ENCODE data around the gene CLMP. TPM values are rescaled to one million over a fixed set of nuclear protein-coding genes. Genes with fewer than 3 reads are reported as not detected.

The CLMP gene
- total and polyA plus RNA-seq, 4 donors: 5.2 to 22.9 (median 12.3) TPM

DNA sequence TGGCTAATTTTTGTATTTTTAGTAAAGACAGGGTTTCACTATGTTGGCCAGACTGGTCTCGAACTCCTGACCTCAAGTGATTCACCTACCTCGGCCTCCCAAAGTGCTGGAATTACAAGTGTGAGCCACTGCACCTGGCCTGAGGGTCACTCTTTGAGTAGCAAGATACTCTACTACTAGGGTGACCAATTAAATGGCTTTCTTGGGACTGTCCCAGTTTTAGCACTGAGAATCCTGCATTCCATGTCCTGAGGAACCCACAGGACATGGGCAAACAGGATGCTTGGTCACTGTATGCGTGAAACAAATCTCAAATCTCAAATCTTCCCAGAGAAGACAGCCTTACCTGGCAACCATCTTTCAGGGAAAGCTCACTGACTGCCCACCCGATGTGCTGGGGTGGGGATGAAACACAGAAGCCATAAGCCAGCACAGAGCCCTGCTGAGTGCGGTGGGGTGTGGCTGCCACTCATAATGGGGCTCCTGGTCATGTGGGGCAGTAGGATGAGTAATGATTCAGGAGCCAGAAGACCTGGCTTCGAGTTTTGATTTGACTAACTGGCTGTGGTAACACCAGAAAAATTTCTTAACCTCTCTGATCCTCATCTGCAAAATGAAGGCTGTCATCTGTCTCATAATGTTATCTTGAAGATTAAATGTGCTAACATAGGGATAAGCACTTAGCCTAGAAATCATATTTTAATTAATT is 11.5 kb downstream of the CLMP start:
- H3K27ac ChIP-seq (ENCODE audit: low read depth in 1 of 2, low read length in 1 of 2): no peak overlapping the region
- TF ChIP-seq, protein P1, sequence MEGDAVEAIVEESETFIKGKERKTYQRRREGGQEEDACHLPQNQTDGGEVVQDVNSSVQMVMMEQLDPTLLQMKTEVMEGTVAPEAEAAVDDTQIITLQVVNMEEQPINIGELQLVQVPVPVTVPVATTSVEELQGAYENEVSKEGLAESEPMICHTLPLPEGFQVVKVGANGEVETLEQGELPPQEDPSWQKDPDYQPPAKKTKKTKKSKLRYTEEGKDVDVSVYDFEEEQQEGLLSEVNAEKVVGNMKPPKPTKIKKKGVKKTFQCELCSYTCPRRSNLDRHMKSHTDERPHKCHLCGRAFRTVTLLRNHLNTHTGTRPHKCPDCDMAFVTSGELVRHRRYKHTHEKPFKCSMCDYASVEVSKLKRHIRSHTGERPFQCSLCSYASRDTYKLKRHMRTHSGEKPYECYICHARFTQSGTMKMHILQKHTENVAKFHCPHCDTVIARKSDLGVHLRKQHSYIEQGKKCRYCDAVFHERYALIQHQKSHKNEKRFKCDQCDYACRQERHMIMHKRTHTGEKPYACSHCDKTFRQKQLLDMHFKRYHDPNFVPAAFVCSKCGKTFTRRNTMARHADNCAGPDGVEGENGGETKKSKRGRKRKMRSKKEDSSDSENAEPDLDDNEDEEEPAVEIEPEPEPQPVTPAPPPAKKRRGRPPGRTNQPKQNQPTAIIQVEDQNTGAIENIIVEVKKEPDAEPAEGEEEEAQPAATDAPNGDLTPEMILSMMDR (IDR thresholded peaks at IDR 0.05; ENCODE audit: control extremely low read depth, extremely low read depth): no peak
- H3K27me3 ChIP-seq (ENCODE audit: control insufficient read depth in 3 of 3, insufficient read depth in 3 of 3, low read length in 2 of 3): no peaks in the 10 kb centered on the region
- H3K4me3 ChIP-seq: no peak overlapping the region
- no peak for ATAC-seq (ENCODE audit: insufficient read depth, low FRiP score)
- no peak overlapping the region for H3K9ac ChIP-seq (ENCODE audit: insufficient read depth in 1 of 2, low read length in 2 of 2)
- H3K4me1 ChIP-seq (ENCODE audit: control insufficient read depth in 5 of 5, insufficient read depth in 5 of 5, low read length in 5 of 5): peaks cover 0 to 19% (median 2%) of the 10 kb centered on the region in 5 donors
- no peak for DNase-seq
- no peaks in the 10 kb centered on the region for H3K36me3 ChIP-seq (ENCODE audit: control insufficient read depth in 4 of 4, insufficient read depth in 4 of 4, low read length in 4 of 4)
- 81 to 82% methylated on average over 6 of the region's 6 CpGs for WGBS, 2 donors
- peaks cover 0 to 2% (median 0%) of the 10 kb centered on the region in 4 donors for H3K9me3 ChIP-seq (ENCODE audit: control insufficient read depth in 4 of 4, insufficient read depth in 3 of 4, low read length in 3 of 4)

DNA sequence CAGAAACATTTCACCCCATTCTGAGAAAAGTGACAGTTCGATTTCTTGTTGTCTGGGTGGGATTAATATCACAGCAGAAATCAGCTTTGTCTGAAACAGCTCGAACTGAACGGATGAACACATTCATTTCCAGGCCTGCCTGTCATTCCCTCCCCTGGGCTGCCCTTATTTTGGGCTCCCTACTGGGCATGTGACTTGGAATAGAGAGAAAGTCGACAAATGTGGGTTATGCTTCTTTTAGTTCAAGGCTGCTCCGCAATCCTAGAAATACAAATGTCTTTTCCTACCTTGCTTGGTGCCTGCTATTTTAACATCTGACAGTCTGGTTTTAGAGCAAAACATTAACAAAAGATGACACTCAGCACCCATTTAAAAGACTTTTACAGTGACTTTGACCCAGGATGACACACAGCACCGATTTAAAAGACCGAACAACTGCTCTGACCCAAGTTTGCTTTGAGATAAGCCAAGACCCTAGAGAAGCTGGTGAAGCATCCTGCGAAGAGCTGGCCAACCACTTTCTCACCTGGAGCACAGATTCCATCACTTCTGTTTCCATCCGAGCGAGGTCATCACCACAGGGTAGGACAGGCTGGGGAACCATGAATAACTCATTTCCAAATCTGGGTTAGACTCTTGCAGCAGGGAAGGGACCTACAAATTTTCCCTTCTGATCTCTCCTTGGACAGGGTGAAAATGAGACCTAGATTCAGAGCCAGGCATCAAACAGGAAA is 13.1 kb downstream of the CLMP start:
- H3K27ac ChIP-seq (ENCODE audit: low read depth in 1 of 2, low read length in 1 of 2): no peak overlapping the region
- no peak for ATAC-seq (ENCODE audit: insufficient read depth, low FRiP score)

DNA sequence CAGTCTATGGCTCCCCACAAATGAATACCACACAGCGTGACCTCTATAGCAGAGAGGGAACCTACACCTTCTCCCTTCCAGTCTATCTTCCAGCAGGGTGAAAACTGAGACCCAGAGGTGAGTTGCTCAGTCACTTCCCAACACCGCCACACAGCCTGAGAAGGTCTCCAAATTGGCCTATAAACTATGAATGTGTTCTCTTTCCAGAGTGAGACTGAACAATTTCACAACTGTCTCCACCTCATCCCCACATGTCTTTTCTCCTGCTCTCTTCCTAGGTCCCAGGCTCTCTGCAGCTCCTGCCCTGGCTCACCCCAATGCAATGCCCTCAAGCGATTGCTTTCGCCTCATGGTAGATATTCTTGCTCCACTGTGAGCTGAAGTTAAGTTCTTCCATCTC is 14.0 kb downstream of the CLMP start:
- Histone ChIP-seq H3K4me3 (no peak overlapping the region), H3K36me3 (ENCODE audit: control insufficient read depth in 4 of 4, insufficient read depth in 4 of 4, low read length in 4 of 4) (no peaks in the 10 kb centered on the region), H3K9me3 (ENCODE audit: control insufficient read depth in 4 of 4, insufficient read depth in 3 of 4, low read length in 3 of 4) (peaks cover 0 to 2% (median 0%) of the 10 kb centered on the region in 4 donors), H3K9ac (ENCODE audit: insufficient read depth in 1 of 2, low read length in 2 of 2) (no peak overlapping the region), H3K27ac (ENCODE audit: low read depth in 1 of 2, low read length in 1 of 2) (no peak overlapping the region), H3K27me3 (ENCODE audit: control insufficient read depth in 3 of 3, insufficient read depth in 3 of 3, low read length in 2 of 3) (no peaks in the 10 kb centered on the region), H3K4me1 (ENCODE audit: control insufficient read depth in 5 of 5, insufficient read depth in 5 of 5, low read length in 5 of 5) (peaks cover 0 to 12% (median 3%) of the 10 kb centered on the region in 5 donors)
- no peak for DNase-seq
- 91 to 98% methylated on average over 4 of the region's 4 CpGs for WGBS, 2 donors
- ATAC-seq (ENCODE audit: insufficient read depth, low FRiP score): no peak
- TF ChIP-seq, protein P1 (IDR thresholded peaks at IDR 0.05; ENCODE audit: control extremely low read depth, extremely low read depth): no peak

More for the DNA sequence above, 13.1 kb downstream of the CLMP start:
- peaks cover 0 to 9% (median 2%) of the 10 kb centered on the region in 5 donors for H3K4me1 ChIP-seq (ENCODE audit: control insufficient read depth in 5 of 5, insufficient read depth in 5 of 5, low read length in 5 of 5)
- no peaks in the 10 kb centered on the region for H3K27me3 ChIP-seq (ENCODE audit: control insufficient read depth in 3 of 3, insufficient read depth in 3 of 3, low read length in 2 of 3)
- H3K9me3 ChIP-seq (ENCODE audit: control insufficient read depth in 4 of 4, insufficient read depth in 3 of 4, low read length in 3 of 4): peaks cover 0 to 2% (median 0%) of the 10 kb centered on the region in 4 donors
- DNase-seq: no peak
- TF ChIP-seq, protein P1 (IDR thresholded peaks at IDR 0.05; ENCODE audit: control extremely low read depth, extremely low read depth): no peak
- no peak overlapping the region for H3K4me3 ChIP-seq
- H3K9ac ChIP-seq (ENCODE audit: insufficient read depth in 1 of 2, low read length in 2 of 2): no peak overlapping the region
- no peaks in the 10 kb centered on the region for H3K36me3 ChIP-seq (ENCODE audit: control insufficient read depth in 4 of 4, insufficient read depth in 4 of 4, low read length in 4 of 4)
- 88 to 93% methylated on average over 10 of the region's 10 CpGs for WGBS, 2 donors
